Mesendoderm (in vitro differentiated cells): ENCODE measurements around the gene TMEM132D.

Source experiments
- DNase-seq: peaks from one replicate; pipeline ENCODE4 v3.0.0; 2013
- H2AK5ac ChIP-seq: 2 replicates; pipeline ENCODE4 v1.6.1; 2013; ENCODE audit warnings: low read length, inconsistent platforms
- H2BK120ac ChIP-seq: 2 replicates; pipeline ENCODE4 v1.6.1; 2013; ENCODE audit warnings: low read depth, mild to moderate bottlenecking, low read length, moderate library complexity, mixed read lengths
- H2BK15ac ChIP-seq: replicated peaks from 2 replicates; pipeline ENCODE4 v1.6.1; 2013; ENCODE audit warnings: low read depth, mild to moderate bottlenecking, moderate library complexity
- H2BK5ac ChIP-seq: 2 replicates; pipeline ENCODE4 v1.6.1; 2013; ENCODE audit warnings: low read length, inconsistent platforms
- H3K18ac ChIP-seq: 2 replicates; pipeline ENCODE4 v1.6.1; 2013; ENCODE audit warnings: mild to moderate bottlenecking, low read length, mixed read lengths
- H3K23ac ChIP-seq: one replicate; pipeline ENCODE4 v1.6.1; 2013; ENCODE audit warnings: low read length
- H3K27ac ChIP-seq: 2 replicates; pipeline ENCODE4 v1.5.1; 2013; ENCODE audit warnings: low read depth, mild to moderate bottlenecking, inconsistent platforms, low read length, moderate library complexity
- H3K27me3 ChIP-seq: 2 replicates; pipeline ENCODE4 v1.6.1; 2013; ENCODE audit warnings: low read length, control low read depth, mild to moderate bottlenecking, inconsistent platforms; ENCODE audit not compliant: insufficient read depth, poor library complexity
- H3K36me3 ChIP-seq: 2 replicates; pipeline ENCODE4 v1.6.1; 2013; ENCODE audit warnings: low read length, inconsistent platforms; ENCODE audit not compliant: control insufficient read depth, insufficient read depth
- H3K4ac ChIP-seq: one replicate; pipeline ENCODE4 v1.6.1; 2013; ENCODE audit warnings: low read depth, mild to moderate bottlenecking, low read length, moderate library complexity
- H3K4me1 ChIP-seq: 2 replicates; pipeline ENCODE4 v1.6.1; 2013; ENCODE audit warnings: low read depth, low read length, inconsistent platforms; ENCODE audit not compliant: control insufficient read depth
- H3K4me2 ChIP-seq: 2 replicates; pipeline ENCODE4 v1.6.1; 2013; ENCODE audit warnings: low read length
- H3K4me3 ChIP-seq: 2 replicates; pipeline ENCODE4 v1.5.1; 2013; ENCODE audit warnings: mild to moderate bottlenecking, low read length
- H3K56ac ChIP-seq: one replicate; pipeline ENCODE4 v1.6.1; 2013; ENCODE audit warnings: low read length
- H3K79me1 ChIP-seq: 2 replicates; pipeline ENCODE4 v1.6.1; 2013; ENCODE audit warnings: low read length, inconsistent platforms
- H3K79me2 ChIP-seq: 2 replicates; pipeline ENCODE4 v1.6.1; 2013; ENCODE audit warnings: mild to moderate bottlenecking, low read length; ENCODE audit not compliant: control insufficient read depth, insufficient read depth
- H3K9ac ChIP-seq: 2 replicates; pipeline ENCODE4 v1.6.1; 2013; ENCODE audit warnings: low read length, inconsistent platforms
- H4K5ac ChIP-seq: one replicate; pipeline ENCODE4 v1.6.1; 2013; ENCODE audit warnings: low read length
- H4K8ac ChIP-seq: one replicate; pipeline ENCODE4 v1.6.1; 2013; ENCODE audit warnings: low read depth, mild to moderate bottlenecking, control low read depth, low read length, moderate library complexity
- WGBS: extraction: QIAGEN DNeasy Blood & Tissue Kit; methylation state at CpG from one replicate; pipeline ENCODE4 v1.1.7; 2013; ENCODE audit warnings: low lambda C conversion rate, missing lambda C conversion rate; ENCODE audit not compliant: insufficient coverage; ENCODE audit errors: extremely low coverage; 5-methylcytosine and 5-hydroxymethylcytosine counted together

The TMEM132D gene

DNA sequence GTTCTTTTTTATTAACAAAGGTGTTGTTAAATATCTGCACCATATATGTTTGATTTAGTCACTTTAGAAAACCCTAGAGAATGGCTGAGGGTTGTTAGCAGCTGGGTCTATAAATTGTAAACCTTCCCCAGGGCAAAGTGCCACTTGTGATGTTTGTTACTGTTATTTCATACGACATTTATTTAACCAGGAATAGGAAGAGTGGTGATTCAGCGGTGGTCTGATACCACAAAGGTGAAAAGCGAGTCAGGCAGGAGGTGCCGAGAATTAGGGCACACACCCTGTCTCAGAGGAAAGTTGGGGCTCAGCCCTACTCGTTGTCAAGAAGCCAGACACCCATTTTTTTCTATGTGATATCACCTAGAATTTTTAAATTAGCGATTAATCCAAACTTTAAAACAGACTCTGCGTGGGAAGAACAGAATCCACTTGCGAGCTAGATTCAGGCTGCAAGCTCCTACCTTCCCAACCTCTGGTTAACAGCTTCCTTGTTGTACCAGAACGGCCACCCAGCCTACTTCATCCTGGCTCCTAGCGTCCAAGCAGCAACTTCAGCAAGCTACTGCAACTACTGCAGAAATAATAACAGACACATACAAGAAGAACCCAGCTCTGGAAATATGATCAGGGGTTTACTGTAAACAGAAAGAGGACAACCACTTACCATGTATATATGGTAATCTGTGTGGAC is 126.7 kb downstream of the TMEM132D start:
- DNase-seq = no peak

DNA sequence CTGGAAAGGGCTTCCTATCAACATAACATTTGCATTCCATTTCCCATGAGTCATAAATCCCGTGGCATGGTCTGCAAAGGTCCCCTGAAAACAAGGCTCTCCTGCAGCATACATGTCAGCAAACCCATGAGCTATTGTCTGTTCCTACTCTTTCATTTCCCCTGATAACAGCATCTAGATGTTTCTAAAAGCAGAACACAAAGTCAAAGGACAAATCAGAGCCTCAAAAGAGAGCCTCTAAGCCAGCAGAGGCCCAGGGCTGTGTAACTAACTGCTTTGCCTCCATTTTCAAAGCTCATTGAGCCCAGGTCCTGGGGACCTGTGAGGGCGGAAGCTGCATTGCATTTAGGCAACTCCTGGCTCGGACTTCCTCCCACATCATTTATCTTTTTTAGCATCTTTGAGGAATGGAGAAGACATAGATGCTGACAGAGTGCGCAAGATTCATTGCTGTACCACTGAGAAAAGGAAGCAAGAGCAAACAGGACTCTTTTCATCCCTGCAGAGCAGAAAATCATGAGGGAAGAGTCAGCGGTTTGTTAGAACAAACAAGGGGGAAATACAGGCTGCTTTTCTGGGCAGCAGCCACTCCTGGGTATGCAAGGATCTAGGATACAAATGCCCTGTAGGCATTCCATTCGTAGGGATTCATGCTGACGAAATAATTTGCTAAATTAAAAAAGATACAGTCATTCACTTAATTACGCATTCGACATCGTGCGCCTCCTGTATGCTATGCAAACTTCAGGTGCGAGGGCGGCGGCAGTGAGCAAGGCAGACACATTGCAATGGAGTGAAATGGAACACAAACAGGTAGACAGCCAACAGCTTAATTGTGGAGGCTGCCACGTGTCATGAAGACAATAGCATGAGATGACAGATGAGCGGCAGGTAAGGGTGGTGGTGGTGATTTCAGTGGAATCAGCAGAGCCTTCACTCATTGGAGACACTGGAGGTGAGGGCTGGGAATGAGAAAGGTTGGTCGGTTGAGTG is 131.0 kb downstream of the TMEM132D start:
- WGBS = no CpG with 5 or more reads among the region's 17 CpGs
- H3K36me3 ChIP-seq = no peaks in the 10 kb centered on the region
- H2BK5ac ChIP-seq = no peak overlapping the region
- H3K56ac ChIP-seq = no peak overlapping the region
- peak; percentile 89 for DNase-seq
- no peak overlapping the region for H4K8ac ChIP-seq
- H3K18ac ChIP-seq = no peak overlapping the region
- H3K4me3 ChIP-seq = no peak overlapping the region
- no peak overlapping the region for H3K4ac ChIP-seq
- no peak overlapping the region for H2AK5ac ChIP-seq
- H3K4me2 ChIP-seq = no peak overlapping the region
- no peak overlapping the region for H4K5ac ChIP-seq
- no peak overlapping the region for H2BK120ac ChIP-seq
- H3K27me3 ChIP-seq = no peaks in the 10 kb centered on the region
- H3K23ac ChIP-seq = no peak overlapping the region
- no peaks in the 10 kb centered on the region for H3K79me2 ChIP-seq
- H2BK15ac ChIP-seq = no peak overlapping the region
- H3K79me1 ChIP-seq = no peaks in the 10 kb centered on the region
- H3K4me1 ChIP-seq = peaks cover 4% of the 10 kb centered on the region
- H3K9ac ChIP-seq = no peak overlapping the region
- H3K27ac ChIP-seq = peak overlapping the region; percentile 24

More for the DNA sequence above, 126.7 kb downstream of the TMEM132D start:
- Histone ChIP-seq H3K36me3 (no peaks in the 10 kb centered on the region), H3K56ac (no peak overlapping the region), H3K79me1 (no peaks in the 10 kb centered on the region), H3K4ac (no peak overlapping the region), H3K4me1 (no peaks in the 10 kb centered on the region), H4K5ac (no peak overlapping the region), H2BK120ac (no peak overlapping the region), H4K8ac (no peak overlapping the region), H2AK5ac (no peak overlapping the region), H3K27ac (no peak overlapping the region), H3K4me2 (no peak overlapping the region), H3K79me2 (no peaks in the 10 kb centered on the region), H3K9ac (no peak overlapping the region), H3K27me3 (no peaks in the 10 kb centered on the region), H3K4me3 (no peak overlapping the region), H2BK15ac (no peak overlapping the region), H3K23ac (no peak overlapping the region), H3K18ac (no peak overlapping the region), H2BK5ac (no peak overlapping the region)
- WGBS = no CpG with 5 or more reads among the region's 10 CpGs

DNA sequence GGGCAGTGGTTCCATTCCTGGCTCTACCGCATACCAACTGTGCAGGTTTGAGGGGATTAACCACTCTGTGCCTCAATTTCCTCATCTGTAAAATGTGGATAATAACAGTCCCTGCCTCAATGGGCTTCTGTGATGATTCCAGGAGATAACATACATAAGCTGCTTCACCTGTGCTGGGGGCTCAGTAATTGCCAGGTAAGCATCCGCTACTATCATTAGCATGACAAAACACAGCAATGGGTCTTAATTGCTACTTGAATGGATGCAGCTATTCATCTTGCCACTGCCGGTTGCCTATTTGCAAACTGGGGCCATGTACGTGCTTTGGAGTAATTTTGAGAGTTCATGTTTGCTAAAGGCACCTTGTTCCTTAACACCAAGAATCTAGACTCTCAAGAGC is 132.6 kb downstream of the TMEM132D start:
- no peak overlapping the region for H3K4me3 ChIP-seq
- H3K18ac ChIP-seq = no peak overlapping the region
- H4K8ac ChIP-seq = no peak overlapping the region
- no peak overlapping the region for H2BK5ac ChIP-seq
- no peak overlapping the region for H3K56ac ChIP-seq
- H3K23ac ChIP-seq = no peak overlapping the region
- no peak overlapping the region for H2BK120ac ChIP-seq
- no peaks in the 10 kb centered on the region for H3K79me2 ChIP-seq
- no peaks in the 10 kb centered on the region for H3K27me3 ChIP-seq
- no peak overlapping the region for H3K4me2 ChIP-seq
- H2AK5ac ChIP-seq = no peak overlapping the region
- H4K5ac ChIP-seq = no peak overlapping the region
- DNase-seq = peak; percentile 74
- H3K79me1 ChIP-seq = no peaks in the 10 kb centered on the region
- H3K36me3 ChIP-seq = no peaks in the 10 kb centered on the region
- no CpG with 5 or more reads among the region's 4 CpGs for WGBS
- peak overlapping the region; percentile 11 for H3K27ac ChIP-seq
- no peak overlapping the region for H3K9ac ChIP-seq
- no peak overlapping the region for H2BK15ac ChIP-seq
- H3K4me1 ChIP-seq = peaks cover 4% of the 10 kb centered on the region
- H3K4ac ChIP-seq = no peak overlapping the region

DNA sequence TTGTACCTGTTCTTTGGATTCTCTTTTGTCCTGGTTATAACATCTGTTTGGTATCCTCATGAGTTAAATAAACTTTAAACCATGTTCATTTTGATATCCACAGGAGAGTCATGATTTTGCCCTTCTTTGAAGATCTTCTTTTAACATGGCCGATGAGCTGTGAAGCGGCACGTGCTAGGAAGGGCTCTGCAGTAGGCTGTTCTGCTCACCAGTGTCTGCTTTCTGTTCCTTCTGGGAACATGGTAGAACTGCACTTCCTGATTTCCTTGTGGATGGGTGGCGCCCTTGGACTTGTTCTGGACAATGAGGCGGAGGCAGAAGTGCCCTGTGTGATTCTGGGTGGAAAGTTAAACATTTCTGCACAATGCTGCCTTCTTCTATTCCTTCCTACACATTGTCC is 138.1 kb downstream of the TMEM132D start:
- WGBS = no CpG with 5 or more reads among the region's 5 CpGs
- Histone ChIP-seq H3K4me2 (no peak overlapping the region), H3K4me3 (no peak overlapping the region), H3K27ac (no peak overlapping the region), H3K36me3 (no peaks in the 10 kb centered on the region), H3K9ac (no peak overlapping the region), H3K79me2 (no peaks in the 10 kb centered on the region), H3K18ac (no peak overlapping the region), H2BK120ac (no peak overlapping the region), H3K27me3 (no peaks in the 10 kb centered on the region), H3K56ac (no peak overlapping the region), H3K4me1 (no peaks in the 10 kb centered on the region), H4K5ac (no peak overlapping the region), H2BK5ac (no peak overlapping the region), H3K4ac (no peak overlapping the region), H3K79me1 (no peaks in the 10 kb centered on the region), H2BK15ac (no peak overlapping the region), H2AK5ac (no peak overlapping the region), H3K23ac (no peak overlapping the region), H4K8ac (no peak overlapping the region)
- DNase-seq = no peak

DNA sequence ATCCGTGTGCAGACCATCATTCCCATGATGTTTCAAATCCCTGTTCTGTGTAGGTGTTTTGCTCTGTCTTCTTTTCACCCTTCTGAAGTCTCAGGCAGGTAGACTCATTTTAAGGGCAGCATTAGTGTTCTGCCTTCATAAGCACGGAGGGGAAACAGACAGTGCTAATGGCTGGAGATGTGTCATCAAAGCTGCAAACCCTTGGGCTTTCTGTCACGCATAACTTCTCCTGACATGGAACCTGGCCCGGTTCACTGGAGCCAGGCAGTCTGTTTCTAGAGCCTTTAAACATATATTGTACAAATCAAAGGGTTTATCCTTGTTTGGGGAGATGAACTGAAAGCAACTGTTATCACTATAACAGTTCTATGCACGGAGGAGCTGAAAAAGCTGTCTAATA is 141.4 kb downstream of the TMEM132D start:
- H3K27me3 ChIP-seq = no peaks in the 10 kb centered on the region
- WGBS = no CpG with 5 or more reads among the region's 5 CpGs

More for the DNA sequence above, 141.4 kb downstream of the TMEM132D start:
- H3K4me2 ChIP-seq = no peak overlapping the region
- DNase-seq = no peak
- H3K9ac ChIP-seq = no peak overlapping the region
- no peak overlapping the region for H2AK5ac ChIP-seq
- no peaks in the 10 kb centered on the region for H3K4me1 ChIP-seq
- H2BK15ac ChIP-seq = no peak overlapping the region
- no peak overlapping the region for H2BK120ac ChIP-seq
- no peak overlapping the region for H4K8ac ChIP-seq
- H3K36me3 ChIP-seq = no peaks in the 10 kb centered on the region
- H2BK5ac ChIP-seq = no peak overlapping the region
- no peak overlapping the region for H3K4ac ChIP-seq
- H3K27ac ChIP-seq = no peak overlapping the region
- no peak overlapping the region for H3K18ac ChIP-seq
- H3K79me2 ChIP-seq = no peaks in the 10 kb centered on the region
- no peak overlapping the region for H4K5ac ChIP-seq
- H3K56ac ChIP-seq = no peak overlapping the region
- H3K79me1 ChIP-seq = no peaks in the 10 kb centered on the region
- H3K23ac ChIP-seq = no peak overlapping the region
- H3K4me3 ChIP-seq = no peak overlapping the region
